HG03097 (cell line): ENCODE data around the gene TAF15.

Experiments used
- ATAC-seq: cut with Tn5 transposase; IDR thresholded peaks from one replicate; pipeline ENCODE4 v1.9.1; 2021; ENCODE audit not compliant: unreplicated experiment, low FRiP score

The TAF15 gene

DNA sequence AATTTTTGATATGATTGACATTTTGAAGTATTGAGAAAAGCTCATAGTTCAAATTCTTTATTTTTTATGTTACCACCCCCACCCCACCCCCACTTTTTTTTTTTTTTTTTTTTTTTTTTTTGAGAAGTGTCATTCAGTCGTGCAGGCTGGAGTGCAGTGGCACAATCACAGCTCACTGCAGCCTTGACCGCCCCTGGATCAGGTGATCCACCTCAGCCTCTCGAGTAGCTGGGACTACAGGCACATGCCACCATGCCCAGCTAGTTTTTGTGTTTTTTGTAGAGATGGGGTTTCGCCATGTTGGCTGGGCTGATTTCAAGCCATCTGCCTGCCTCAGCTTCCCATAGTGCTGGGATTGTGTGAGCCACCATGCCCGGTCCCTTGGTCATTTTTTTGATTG lies 7.4 kb downstream of the TAF15 start:
- ATAC-seq, result no peak

GRCh38 chr17:35817196-35817595 lies 7.9 kb downstream of the TAF15 start:
- no peak for ATAC-seq

DNA sequence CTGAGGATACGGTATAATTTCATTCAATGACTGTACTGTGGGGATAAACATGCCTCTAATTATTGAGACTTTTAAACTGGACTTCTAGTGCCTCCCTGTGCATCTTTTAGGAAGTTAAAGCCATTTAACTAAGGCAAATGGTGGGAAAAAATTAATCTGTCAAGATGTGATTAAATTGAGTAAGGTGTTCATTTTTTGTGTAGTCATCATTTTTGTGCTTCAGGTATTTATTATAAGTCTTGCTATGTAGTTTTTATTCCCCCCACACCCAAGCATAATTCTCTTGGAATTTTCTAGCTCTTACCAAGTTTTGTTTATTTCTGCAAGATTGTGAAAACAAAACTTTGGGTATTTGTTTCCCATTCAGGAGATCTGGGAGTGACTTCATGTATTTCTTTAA lies 10.2 kb downstream of the TAF15 start:
- no peak for ATAC-seq

DNA sequence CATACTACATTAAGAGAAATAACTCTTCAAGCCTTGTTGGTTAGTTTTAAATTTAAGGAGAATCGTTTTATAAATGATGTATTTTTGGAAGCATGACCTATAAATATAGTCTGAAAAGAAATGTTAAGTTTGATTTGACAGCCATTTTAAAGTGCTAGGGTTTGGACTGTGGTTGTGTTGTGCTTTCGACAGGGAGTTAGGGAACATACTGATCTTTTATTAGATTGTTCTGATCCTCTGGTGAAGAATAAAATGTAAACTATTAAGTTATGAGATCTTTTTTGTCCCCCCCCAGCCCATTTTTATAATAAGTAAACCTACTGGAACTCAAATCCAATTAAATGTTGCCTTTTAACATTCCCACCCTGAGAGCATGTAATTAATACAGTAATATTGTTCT lies 12.0 kb downstream of the TAF15 start:
- no peak for ATAC-seq

DNA sequence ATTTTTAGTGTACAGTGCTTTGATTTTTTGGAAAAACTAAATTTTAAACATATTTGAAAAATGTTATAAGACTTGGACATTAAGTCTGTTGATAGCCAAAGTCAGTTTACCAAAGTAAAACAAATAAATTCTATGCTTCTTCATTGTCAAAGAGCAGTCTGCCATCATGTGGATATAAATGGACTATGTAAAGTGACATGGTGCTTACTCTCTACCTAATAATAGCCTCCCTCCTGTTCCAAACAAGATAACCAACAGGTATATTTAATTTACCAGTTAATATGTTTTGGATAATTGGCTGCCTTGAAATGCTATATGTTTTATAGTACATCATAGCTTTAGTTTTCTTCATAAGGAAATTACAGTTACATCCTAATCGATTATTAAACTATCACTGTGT lies 15.9 kb downstream of the TAF15 start:
- no peak for ATAC-seq

GRCh38 chr17:35841101-35841500 lies 31.8 kb downstream of the TAF15 start:
- no peak for ATAC-seq

GRCh38 chr17:35841505-35841904 lies 32.2 kb downstream of the TAF15 start:
- ATAC-seq, result no peak

GRCh38 chr17:35842239-35842638 lies 33.0 kb downstream of the TAF15 start:
- no peak for ATAC-seq

DNA sequence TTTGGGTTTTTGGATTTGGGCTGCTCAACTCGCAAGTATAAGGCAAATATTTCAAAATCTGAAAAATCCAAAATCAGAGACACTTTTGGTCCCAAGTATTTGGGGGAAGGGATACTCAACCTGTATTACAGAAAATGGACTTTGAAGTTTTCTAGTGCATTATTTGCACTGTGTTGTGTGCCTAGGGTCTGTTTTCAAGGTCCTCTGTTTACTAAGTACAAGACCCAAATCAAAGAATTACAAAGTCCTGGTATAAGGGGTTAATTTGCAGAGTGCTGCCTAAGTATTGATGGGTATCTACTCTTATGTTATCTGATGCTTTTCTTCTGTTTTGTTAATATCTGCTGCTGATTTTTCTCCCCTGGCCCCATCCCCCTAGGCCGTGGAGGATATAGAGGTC lies 34.4 kb downstream of the TAF15 start:
- ATAC-seq, result no peak

DNA sequence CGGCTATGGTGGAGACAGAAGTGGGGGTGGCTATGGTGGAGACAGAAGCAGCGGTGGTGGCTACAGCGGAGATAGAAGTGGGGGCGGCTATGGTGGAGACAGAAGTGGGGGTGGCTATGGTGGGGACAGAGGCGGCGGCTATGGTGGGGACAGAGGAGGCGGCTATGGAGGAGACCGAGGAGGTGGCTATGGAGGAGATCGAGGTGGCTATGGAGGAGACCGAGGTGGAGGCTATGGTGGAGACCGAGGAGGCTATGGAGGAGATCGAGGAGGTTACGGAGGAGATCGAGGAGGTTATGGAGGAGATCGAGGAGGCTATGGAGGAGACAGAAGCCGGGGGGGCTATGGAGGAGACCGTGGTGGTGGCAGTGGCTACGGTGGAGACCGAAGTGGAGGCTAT lies 35.3 kb downstream of the TAF15 start:
- ATAC-seq, result no peak

DNA sequence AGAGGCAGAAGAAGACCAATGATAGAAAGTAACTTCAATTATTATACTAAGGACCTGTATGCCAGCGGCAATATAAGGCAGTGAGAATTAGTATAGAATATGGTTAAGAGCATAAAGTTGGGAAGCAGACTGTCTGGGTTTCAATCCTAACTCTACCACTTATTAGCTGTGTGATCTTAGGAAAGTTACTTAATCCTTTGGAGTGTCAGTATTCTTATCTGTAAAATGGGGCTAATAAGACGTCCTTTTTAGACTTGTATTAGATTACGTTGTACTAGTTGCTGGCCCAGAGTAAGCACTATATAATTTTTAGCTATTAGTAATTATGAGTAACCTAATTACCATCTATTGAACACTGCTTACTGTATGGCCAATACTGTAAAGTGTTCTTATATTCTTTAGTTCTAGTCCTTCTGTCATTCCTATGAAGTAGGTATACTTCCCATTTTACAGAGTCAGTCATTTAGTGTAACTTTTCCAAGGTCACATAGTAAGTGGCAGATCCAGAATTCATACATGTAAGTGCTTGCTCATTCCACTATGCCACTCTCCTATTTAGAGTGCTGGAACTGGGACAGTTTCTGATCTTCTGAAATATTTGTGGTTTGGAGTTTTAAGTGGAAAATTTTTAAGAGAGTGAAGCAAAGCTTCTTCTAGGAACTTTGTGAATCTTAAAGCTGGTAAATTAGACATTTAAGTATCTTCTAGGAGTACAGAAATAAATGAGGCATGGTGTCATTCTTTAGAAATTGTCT lies 36.9 kb downstream of the TAF15 start:
- ATAC-seq, result no peak

GRCh38 chr17:35847006-35847405 lies 37.7 kb downstream of the TAF15 start:
- no peak for ATAC-seq

DNA sequence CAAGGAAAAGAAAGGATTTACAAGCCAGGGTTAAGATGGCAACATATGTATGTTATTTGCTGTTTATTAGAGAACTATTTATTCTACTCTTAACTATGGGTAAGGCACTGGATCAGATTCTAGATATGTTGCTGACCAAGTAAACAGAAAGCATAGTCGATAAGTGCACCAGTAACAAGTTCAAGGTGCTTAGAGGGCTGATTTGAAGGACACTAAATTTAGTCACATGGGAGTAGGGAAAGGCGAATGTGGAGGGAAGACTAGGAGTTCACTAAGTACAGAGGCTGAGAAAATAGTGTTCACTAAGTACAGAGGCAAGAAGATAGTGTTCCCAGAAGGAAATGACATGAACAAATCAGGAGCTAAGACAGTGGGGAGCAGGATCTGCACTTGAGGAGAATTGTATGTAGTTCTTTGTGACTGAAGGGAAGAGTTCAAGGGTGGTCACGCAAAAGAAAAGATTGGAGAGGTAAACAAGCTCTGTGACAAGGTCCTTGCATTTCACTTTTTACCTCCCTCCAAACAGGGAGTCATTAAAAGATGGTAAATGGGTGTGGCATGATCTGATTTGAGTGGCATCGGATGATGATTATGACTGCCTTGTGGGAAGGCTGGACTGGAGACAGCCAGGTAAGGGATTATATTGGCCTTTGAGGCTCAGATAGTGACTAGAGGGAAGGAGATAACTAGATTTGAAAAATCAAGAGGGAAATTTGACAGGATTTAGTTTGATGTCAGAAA lies 38.5 kb downstream of the TAF15 start:
- no peak for ATAC-seq

GRCh38 chr17:35849469-35850348 lies 40.4 kb downstream of the TAF15 start:
- ATAC-seq, result no peak

- ATAC-seq, result no peak
These were observed 46.7 kb downstream of the TAF15 start for GRCh38 chr17:35855965-35856364.

DNA sequence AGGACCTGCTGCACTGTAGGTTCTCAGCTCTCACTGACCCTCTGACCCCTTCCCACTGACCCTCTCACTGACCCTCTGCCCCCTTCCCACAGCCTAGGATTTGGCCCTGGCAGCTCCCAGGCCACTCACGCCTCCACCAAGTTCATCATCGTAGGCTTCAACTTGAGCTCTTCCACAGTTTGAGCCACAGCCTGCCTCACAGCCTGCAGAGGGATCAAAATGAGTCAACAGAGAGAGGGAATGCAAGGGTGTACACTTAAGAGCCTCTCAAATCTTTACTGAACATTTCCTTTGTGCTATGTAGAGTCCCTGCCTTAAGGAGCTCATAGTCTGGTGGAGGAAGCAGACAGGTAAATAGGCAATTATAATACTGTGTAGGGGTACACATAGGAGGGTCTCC lies 47.3 kb downstream of the TAF15 start:
- ATAC-seq, result no peak

DNA sequence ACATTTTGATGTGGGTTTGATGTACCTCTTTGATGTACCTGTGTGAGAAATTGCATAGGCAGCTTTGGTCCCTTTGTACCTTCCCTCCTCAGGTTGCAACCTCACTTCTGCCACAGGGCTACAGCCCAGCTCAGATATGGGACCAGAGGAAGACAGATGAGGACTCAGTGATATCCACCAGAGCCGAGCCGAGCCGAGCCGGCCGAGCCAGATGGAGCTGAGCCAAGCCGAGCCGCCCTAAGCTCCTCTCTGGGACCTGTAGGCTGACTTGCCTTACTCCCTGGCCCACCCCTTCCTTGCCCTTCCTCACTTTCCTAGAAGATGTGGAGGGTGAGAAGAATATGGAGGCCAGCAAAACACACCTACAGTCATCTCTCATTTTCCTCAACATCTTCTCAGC lies 55.6 kb downstream of the TAF15 start:
- no peak for ATAC-seq

GRCh38 chr17:35865412-35866340 lies 56.4 kb downstream of the TAF15 start:
- no peak for ATAC-seq

DNA sequence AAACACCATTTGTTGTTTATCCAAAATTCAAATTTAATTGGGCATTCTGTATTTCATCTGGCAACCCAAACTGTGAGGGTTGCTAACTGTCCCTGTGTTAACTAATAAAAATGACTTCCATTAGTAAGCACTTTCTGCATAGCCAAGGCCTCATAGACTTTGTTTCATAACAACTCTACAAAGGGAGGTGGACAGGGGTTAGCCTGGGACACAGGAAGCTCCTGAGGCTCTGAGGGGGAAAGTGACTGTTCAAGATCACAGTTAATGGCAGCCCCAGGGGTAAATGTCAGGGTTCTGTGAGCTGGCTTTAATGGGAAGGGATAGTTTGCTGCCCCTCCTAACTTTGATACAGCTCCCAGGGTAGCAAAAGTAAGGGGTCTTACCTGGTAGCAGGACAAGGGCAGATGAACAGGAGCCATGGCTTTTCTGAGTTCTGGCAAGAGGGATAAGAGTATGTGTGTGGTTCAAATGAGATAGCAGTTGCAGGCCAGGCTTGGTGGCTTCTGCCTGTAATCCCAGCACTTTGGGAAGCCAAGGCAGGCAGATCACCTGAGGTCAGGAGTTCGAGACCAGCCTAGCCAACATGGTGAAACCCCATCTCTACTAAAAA lies 57.2 kb downstream of the TAF15 start:
- ATAC-seq, result no peak

- no peak for ATAC-seq
These were observed 58.3 kb downstream of the TAF15 start for GRCh38 chr17:35867574-35867973.
